C4-2B (cell line): ENCODE measurements around the gene RASAL3.

Source experiments
- ZFX ChIP-seq: fragments of 450-650 bp; IDR thresholded peaks from 2 replicates; pipeline ENCODE4 v1.6.1; 2017
- TF ChIP-seq, protein P1 (sequence below): fragments of 450-650 bp; conservative IDR thresholded peaks from 2 replicates; pipeline ENCODE4 v1.5.1; 2017; ENCODE audit warnings: mild to moderate bottlenecking

DNA sequence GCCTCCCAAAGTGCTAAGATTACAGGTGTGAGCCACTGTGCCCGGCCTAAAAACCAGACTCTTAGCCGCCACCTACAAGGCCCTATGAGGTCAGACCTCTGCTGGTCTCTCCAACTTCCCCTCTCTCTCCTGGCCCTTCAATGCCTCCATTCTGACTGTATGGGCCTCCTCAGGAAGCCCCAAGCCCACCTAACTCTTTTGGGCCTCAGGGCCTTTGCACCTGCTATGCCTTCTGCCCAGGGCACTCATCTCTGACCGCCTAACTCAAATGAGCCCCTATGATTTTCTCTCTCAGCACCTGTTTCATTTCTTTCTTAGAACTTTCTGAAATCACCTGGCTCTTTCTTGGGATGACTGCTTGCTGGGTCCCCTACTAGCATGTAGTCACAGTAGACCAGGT is 21.0 kb downstream of the RASAL3 start:
- TF ChIP-seq, protein P1, sequence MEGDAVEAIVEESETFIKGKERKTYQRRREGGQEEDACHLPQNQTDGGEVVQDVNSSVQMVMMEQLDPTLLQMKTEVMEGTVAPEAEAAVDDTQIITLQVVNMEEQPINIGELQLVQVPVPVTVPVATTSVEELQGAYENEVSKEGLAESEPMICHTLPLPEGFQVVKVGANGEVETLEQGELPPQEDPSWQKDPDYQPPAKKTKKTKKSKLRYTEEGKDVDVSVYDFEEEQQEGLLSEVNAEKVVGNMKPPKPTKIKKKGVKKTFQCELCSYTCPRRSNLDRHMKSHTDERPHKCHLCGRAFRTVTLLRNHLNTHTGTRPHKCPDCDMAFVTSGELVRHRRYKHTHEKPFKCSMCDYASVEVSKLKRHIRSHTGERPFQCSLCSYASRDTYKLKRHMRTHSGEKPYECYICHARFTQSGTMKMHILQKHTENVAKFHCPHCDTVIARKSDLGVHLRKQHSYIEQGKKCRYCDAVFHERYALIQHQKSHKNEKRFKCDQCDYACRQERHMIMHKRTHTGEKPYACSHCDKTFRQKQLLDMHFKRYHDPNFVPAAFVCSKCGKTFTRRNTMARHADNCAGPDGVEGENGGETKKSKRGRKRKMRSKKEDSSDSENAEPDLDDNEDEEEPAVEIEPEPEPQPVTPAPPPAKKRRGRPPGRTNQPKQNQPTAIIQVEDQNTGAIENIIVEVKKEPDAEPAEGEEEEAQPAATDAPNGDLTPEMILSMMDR = no peak
- no peak for TF ChIP-seq ZFX
